OCI-LY1 (cell line): ENCODE data around the gene ORM2.

Source experiments
- H2AFZ ChIP-seq: fragments of 200-600 bp; sonication (generic), shearing (Covaris generic); 2 replicates; pipeline ENCODE4 v1.6.0; 2014; ENCODE audit warnings: antibody characterized with exemption, mild to moderate bottlenecking, low read length
- H3F3A ChIP-seq: fragments of 200-600 bp; sonication (generic), shearing (Covaris generic); 2 replicates; pipeline ENCODE4 v1.6.0; 2014; ENCODE audit warnings: mild to moderate bottlenecking, antibody characterized with exemption, low read length, moderate library complexity; ENCODE audit not compliant: insufficient read depth
- H3K27ac ChIP-seq: fragments of 200-600 bp; sonication (generic); 2 replicates; pipeline ENCODE4 v1.5.1; 2014; ENCODE audit warnings: low read length, mixed run types, mild to moderate bottlenecking, low read depth; ENCODE audit not compliant: poor library complexity, severe bottlenecking
- H3K27me3 ChIP-seq: fragments of 200-600 bp; sonication (generic); 2 replicates; pipeline ENCODE4 v1.6.0; 2014; ENCODE audit warnings: antibody characterized with exemption, mild to moderate bottlenecking, low read length, moderate library complexity; ENCODE audit not compliant: insufficient read depth
- H3K36me3 ChIP-seq: fragments of 200-600 bp; sonication (generic); 2 replicates; pipeline ENCODE4 v1.6.1; 2014; ENCODE audit warnings: mild to moderate bottlenecking, antibody characterized with exemption, low read length, moderate library complexity, mixed read lengths; ENCODE audit not compliant: insufficient read depth
- H3K4me1 ChIP-seq: fragments of 200-600 bp; sonication (generic); 2 replicates; pipeline ENCODE4 v1.5.1; 2014; ENCODE audit warnings: mild to moderate bottlenecking, low read length, moderate library complexity; ENCODE audit not compliant: insufficient read depth, severe bottlenecking
- H3K4me2 ChIP-seq: fragments of 200-600 bp; sonication (generic), shearing (Covaris generic); 2 replicates; pipeline ENCODE4 v1.6.1; 2014; ENCODE audit warnings: low read length
- H3K4me3 ChIP-seq: fragments of 200-600 bp; sonication (generic); 2 replicates; pipeline ENCODE4 v1.5.1; 2014; ENCODE audit warnings: low read length, low read depth, mild to moderate bottlenecking, mixed read lengths; ENCODE audit not compliant: poor library complexity, severe bottlenecking
- H3K79me2 ChIP-seq: fragments of 200-600 bp; shearing (Covaris generic); 2 replicates; pipeline ENCODE4 v1.6.1; 2016; ENCODE audit warnings: mixed run types, low read length, mixed read lengths; ENCODE audit not compliant: insufficient read depth
- H3K9ac ChIP-seq: fragments of 200-600 bp; sonication (generic), shearing (Covaris generic); 2 replicates; pipeline ENCODE4 v1.6.1; 2014; ENCODE audit warnings: mild to moderate bottlenecking, low read length, mixed read lengths
- H3K9me2 ChIP-seq: fragments of 200-600 bp; sonication (generic), shearing (Covaris generic); 2 replicates; pipeline ENCODE4 v1.6.1; 2014; ENCODE audit warnings: low read depth, mild to moderate bottlenecking, low read length, mixed read lengths
- H3K9me3 ChIP-seq: fragments of 200-600 bp; shearing (Covaris generic); 2 replicates; pipeline ENCODE4 v1.6.1; 2014; ENCODE audit warnings: low read length, mixed read lengths
- H4K20me1 ChIP-seq: fragments of 200-600 bp; sonication (generic), shearing (Covaris generic); 2 replicates; pipeline ENCODE4 v1.6.0; 2016; ENCODE audit warnings: mild to moderate bottlenecking, low read length; ENCODE audit not compliant: insufficient read depth
- EZH2 ChIP-seq: fragments of 200-600 bp; sonication (generic), shearing (Covaris generic); IDR thresholded peaks from 2 replicates; pipeline ENCODE4 v1.8.0; 2017; ENCODE audit warnings: borderline replicate concordance, mixed run types, mild to moderate bottlenecking, antibody characterized with exemption, low read length, moderate library complexity, mixed read lengths
- TF ChIP-seq, protein P1 (sequence below): fragments of 200-600 bp; sonication (generic), shearing (Covaris generic); IDR thresholded peaks from 2 replicates; pipeline ENCODE4 v1.5.1; 2017; ENCODE audit warnings: mild to moderate bottlenecking, antibody characterized with exemption, low read length, moderate library complexity, mixed read lengths

ORM2 gene

GRCh38 chr9:114336699-114337395, 7.2 kb downstream of the ORM2 start:
- Histone ChIP-seq H3K9me3 (0 out of 2 replicates have a peak, but pooled peaks cover 3% of the 10 kb centered on the region), H3K4me3 (no peak overlapping the region), H3K36me3 (peaks cover 74% of the 10 kb centered on the region), H2AFZ (no peak overlapping the region), H3K4me2 (no peak overlapping the region), H3K9me2 (no peaks in the 10 kb centered on the region), H3F3A (no peaks in the 10 kb centered on the region), H3K27me3 (no peaks in the 10 kb centered on the region), H3K4me1 (no peaks in the 10 kb centered on the region), H4K20me1 (no peaks in the 10 kb centered on the region), H3K79me2 (no peaks in the 10 kb centered on the region), H3K9ac (no peak overlapping the region), H3K27ac (no peak overlapping the region)
- TF ChIP-seq, protein P1, sequence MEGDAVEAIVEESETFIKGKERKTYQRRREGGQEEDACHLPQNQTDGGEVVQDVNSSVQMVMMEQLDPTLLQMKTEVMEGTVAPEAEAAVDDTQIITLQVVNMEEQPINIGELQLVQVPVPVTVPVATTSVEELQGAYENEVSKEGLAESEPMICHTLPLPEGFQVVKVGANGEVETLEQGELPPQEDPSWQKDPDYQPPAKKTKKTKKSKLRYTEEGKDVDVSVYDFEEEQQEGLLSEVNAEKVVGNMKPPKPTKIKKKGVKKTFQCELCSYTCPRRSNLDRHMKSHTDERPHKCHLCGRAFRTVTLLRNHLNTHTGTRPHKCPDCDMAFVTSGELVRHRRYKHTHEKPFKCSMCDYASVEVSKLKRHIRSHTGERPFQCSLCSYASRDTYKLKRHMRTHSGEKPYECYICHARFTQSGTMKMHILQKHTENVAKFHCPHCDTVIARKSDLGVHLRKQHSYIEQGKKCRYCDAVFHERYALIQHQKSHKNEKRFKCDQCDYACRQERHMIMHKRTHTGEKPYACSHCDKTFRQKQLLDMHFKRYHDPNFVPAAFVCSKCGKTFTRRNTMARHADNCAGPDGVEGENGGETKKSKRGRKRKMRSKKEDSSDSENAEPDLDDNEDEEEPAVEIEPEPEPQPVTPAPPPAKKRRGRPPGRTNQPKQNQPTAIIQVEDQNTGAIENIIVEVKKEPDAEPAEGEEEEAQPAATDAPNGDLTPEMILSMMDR = no peak
- TF ChIP-seq EZH2 = no peak

DNA sequence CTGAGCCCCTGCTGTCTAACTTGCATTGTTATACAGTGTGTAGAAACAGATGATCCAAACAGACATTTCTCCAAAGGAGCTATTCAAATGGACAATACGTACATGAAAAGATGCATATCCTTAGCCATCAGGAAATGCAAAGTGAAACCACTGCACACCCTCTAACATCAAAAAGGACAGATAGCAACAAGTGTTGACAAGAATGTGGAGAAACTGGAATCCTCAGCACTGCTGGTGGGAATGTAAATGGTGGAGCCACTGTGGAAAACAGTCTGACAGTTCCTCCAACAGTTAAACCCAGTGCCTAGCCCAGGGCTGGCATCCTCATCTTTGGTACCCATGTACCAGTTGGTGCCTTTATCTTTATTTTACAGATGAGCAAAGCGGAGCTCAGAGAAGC, 8.5 kb downstream of the ORM2 start:
- Histone ChIP-seq H3K9me2 (no peaks in the 10 kb centered on the region), H2AFZ (no peak overlapping the region), H3K4me1 (no peaks in the 10 kb centered on the region), H3K9ac (no peak overlapping the region), H4K20me1 (no peaks in the 10 kb centered on the region), H3F3A (no peaks in the 10 kb centered on the region), H3K27ac (no peak overlapping the region), H3K4me2 (no peak overlapping the region), H3K36me3 (peaks cover 86% of the 10 kb centered on the region), H3K9me3 (0 out of 2 replicates have a peak, but pooled peaks cover 3% of the 10 kb centered on the region), H3K27me3 (no peaks in the 10 kb centered on the region), H3K79me2 (no peaks in the 10 kb centered on the region), H3K4me3 (no peak overlapping the region)
- no peak for TF ChIP-seq EZH2
- TF ChIP-seq, protein P1 = no peak

DNA sequence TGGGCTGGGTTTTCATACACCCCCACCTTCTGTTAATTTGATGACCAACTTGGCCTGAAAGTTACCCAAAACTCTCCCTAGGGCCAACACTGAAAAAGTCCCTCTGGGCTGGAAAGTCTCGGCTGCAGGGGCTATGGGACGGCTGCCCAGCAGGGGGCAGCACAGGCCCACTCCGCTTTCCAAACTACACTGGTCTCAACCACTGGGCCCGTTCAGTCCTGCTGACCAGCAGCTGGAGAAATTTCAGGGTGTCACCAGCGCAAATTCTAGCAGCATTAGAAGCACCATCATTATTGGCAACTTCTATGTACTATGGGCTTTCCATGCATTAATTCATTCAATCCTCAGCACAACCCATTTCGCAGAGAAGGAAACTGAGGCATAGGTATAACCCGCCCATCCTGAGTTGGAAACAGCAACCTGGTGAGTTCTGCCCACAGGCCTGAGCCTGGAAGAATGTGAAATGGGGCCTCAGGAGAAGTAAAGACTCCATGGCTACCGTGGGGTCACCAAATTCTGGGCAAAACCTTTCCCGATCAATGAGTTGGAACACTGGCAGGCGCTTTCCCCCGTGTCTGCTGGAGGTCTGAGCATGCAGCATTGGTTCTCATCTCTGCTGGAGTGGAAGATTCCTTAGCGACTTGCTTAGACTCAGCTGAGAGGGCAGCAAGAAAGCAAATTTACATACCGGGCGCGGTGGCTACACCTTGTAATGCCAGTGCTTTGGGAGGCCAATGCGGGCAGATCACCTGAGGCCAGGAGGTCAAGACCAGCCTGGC, 9.7 kb downstream of the ORM2 start:
- Histone ChIP-seq H3K36me3 (peaks cover 96% of the 10 kb centered on the region), H3K4me3 (no peak overlapping the region), H3K4me1 (no peaks in the 10 kb centered on the region), H4K20me1 (no peaks in the 10 kb centered on the region), H3K27me3 (no peaks in the 10 kb centered on the region), H2AFZ (no peak overlapping the region), H3K4me2 (no peak overlapping the region), H3K9ac (no peak overlapping the region), H3F3A (no peaks in the 10 kb centered on the region), H3K79me2 (no peaks in the 10 kb centered on the region), H3K9me2 (no peaks in the 10 kb centered on the region), H3K27ac (no peak overlapping the region), H3K9me3 (0 out of 2 replicates have a peak, but pooled peaks cover 3% of the 10 kb centered on the region)
- TF ChIP-seq, protein P1 = peak; percentile 92
- no peak for TF ChIP-seq EZH2
